Kidney epithelial cell (primary cell): ENCODE measurements around the gene CCL16. TPM values are rescaled to one million over a fixed set of nuclear protein-coding genes. Genes with fewer than 3 reads are reported as not detected.

Experiments used
- DNase-seq: peaks from one replicate; pipeline ENCODE4 v3.0.0-alpha.2; 2010; ENCODE audit warnings: low read depth
- H3K27me3 ChIP-seq: 2 replicates; pipeline ENCODE4 v1.6.0; 2011; ENCODE audit warnings: low read length; ENCODE audit not compliant: control insufficient read depth, insufficient read depth
- H3K36me3 ChIP-seq: 2 replicates; pipeline ENCODE4 v1.5.1; 2011; ENCODE audit warnings: low read length; ENCODE audit not compliant: control insufficient read depth, insufficient read depth
- H3K4me3 ChIP-seq: 2 replicates; pipeline ENCODE4 v1.5.1; 2011; ENCODE audit warnings: low read depth, mild to moderate bottlenecking, control low read depth, low read length
- CTCF ChIP-seq: IDR thresholded peaks from 2 replicates; pipeline ENCODE4 v1.5.1; 2011; ENCODE audit warnings: mild to moderate bottlenecking, moderate library complexity, low read length, control low read depth, inconsistent platforms; ENCODE audit not compliant: insufficient read depth, poor library complexity, severe bottlenecking
- total RNA-seq: library from RNA; depleted of rRNA; stranded (reverse); fragments of >200 nt; gene quantifications from 2 replicates; pipeline ENCODE4 v1.2.3, GENCODE V29; 2015

The CCL16 gene
- total RNA-seq, 1 donor from 2014 or later, result not detected

- H3K27me3 ChIP-seq, result no peaks in the 10 kb centered on the region
- no peak for TF ChIP-seq CTCF
- no peaks in the 10 kb centered on the region for H3K36me3 ChIP-seq
- no peak for DNase-seq
- no peak overlapping the region for H3K4me3 ChIP-seq
These were observed 46.5 kb downstream of the CCL16 start for GRCh38 chr17:35934760-35935159.

- no peak for TF ChIP-seq CTCF
- DNase-seq, result no peak
These were observed 48.7 kb downstream of the CCL16 start for GRCh38 chr17:35932586-35932985.

GRCh38 chr17:35931794-35932425 is 49.4 kb downstream of the CCL16 start:
- no peak for TF ChIP-seq CTCF
- Histone ChIP-seq H3K4me3 (no peak overlapping the region), H3K36me3 (no peaks in the 10 kb centered on the region), H3K27me3 (no peaks in the 10 kb centered on the region)
- DNase-seq, result no peak

More at GRCh38 chr17:35932586-35932985, 48.7 kb downstream of the CCL16 start:
- H3K36me3 ChIP-seq, result no peaks in the 10 kb centered on the region
- no peak overlapping the region for H3K4me3 ChIP-seq
- no peaks in the 10 kb centered on the region for H3K27me3 ChIP-seq

GRCh38 chr17:35930211-35931065 is 50.9 kb downstream of the CCL16 start, which contains the start of gene RDM1:
TSS of gene RDM1 (minus strand) at chr17:35930773. CDS start at chr17:35930727, 46 bp downstream.
- peak; percentile 26 for DNase-seq
- Histone ChIP-seq H3K27me3 (no peaks in the 10 kb centered on the region), H3K4me3 (peak within 1 kb of the TSS; percentile 61), H3K36me3 (no peaks in the 10 kb centered on the region)
- TF ChIP-seq CTCF, result no peak

- Histone ChIP-seq H3K36me3 (no peaks in the 10 kb centered on the region), H3K27me3 (no peaks in the 10 kb centered on the region), H3K4me3 (no peak overlapping the region)
- no peak for DNase-seq
- TF ChIP-seq CTCF, result no peak
These were observed 53.6 kb downstream of the CCL16 start for GRCh38 chr17:35927714-35928113.

Other genes with a start within 250 kb of the CCL16 start
- 2.6 and 2.9 TPM in 2 replicates for gene RASL10B, start 249.9 kb downstream of the CCL16 start, total RNA-seq
- gene GAS2L2, start 228.3 kb downstream of the CCL16 start, total RNA-seq, result not detected in 2 replicates
- gene C17orf50, start 220.6 kb downstream of the CCL16 start, total RNA-seq, result not detected in 2 replicates
- gene MMP28, start 185.9 kb downstream of the CCL16 start, total RNA-seq, result 0.17 TPM in 1 of 2 replicates, not detected in the other
- 21.2 and 36.1 TPM in 2 replicates for gene TAF15, start 172.0 kb downstream of the CCL16 start, total RNA-seq
- gene HEATR9, start 112.6 kb downstream of the CCL16 start, total RNA-seq, result not detected in 2 replicates
- not detected in 2 replicates for gene CCL5, start 101.1 kb downstream of the CCL16 start, total RNA-seq
- gene RDM1, start 50.7 kb downstream of the CCL16 start, total RNA-seq, result not detected in 2 replicates
- gene LYZL6, start 37.8 kb downstream of the CCL16 start, total RNA-seq, result not detected in 2 replicates
- gene CCL14, start 5.2 kb upstream of the CCL16 start, total RNA-seq, result not detected in 2 replicates
- not detected in 2 replicates for gene CCL15, start 20.1 kb upstream of the CCL16 start, total RNA-seq
- gene CCL23, start 36.5 kb upstream of the CCL16 start, total RNA-seq, result not detected in 2 replicates
- not detected in 2 replicates for gene CCL18, start 82.8 kb upstream of the CCL16 start, total RNA-seq
- gene CCL3, start 108.6 kb upstream of the CCL16 start, total RNA-seq, result 0.71 and 1.3 TPM in 2 replicates
- 0.27 TPM in 1 of 2 replicates, not detected in the other for gene CCL4, start 122.3 kb upstream of the CCL16 start, total RNA-seq
- 6.3 TPM in 1 of 2 replicates, not detected in the other for gene TBC1D3B, start 195.1 kb upstream of the CCL16 start, total RNA-seq
- gene CCL3L1, start 215.3 kb upstream of the CCL16 start, total RNA-seq, result not detected in 2 replicates
- gene CCL4L2, start 229.6 kb upstream of the CCL16 start, total RNA-seq, result not detected in 2 replicates